22Rv1 (cell line): ENCODE measurements around the gene PLXDC2.

ENCODE experiments used
- ZFX ChIP-seq: fragments of 450-650 bp; IDR thresholded peaks from 2 replicates; pipeline ENCODE4 v1.6.1; 2017; ENCODE audit warnings: antibody characterized with exemption, borderline replicate concordance
- TF ChIP-seq, protein P1 (sequence below): fragments of 450-650 bp; IDR thresholded peaks from 2 replicates; pipeline ENCODE4 v1.5.1; 2017; ENCODE audit warnings: mild to moderate bottlenecking

DNA sequence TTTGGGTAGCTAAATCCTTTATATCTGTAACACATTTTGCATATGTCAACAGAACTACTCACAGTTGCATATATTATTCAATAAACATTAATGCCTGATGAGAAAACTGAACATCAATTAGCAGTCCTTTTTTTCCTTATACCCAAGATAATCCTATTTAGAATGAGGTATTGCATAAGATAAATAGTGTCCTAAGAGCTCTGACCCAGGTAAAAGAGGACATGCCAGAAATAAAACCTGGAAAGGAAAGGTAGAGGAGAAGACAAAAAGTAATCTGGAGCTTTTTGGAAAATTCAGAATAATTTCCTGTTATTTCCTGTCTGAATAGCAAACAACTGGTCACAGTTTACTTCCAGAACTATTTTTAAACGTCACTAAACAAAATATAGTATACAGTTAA, 204.4 kb downstream of the PLXDC2 start:
- TF ChIP-seq, protein P1, sequence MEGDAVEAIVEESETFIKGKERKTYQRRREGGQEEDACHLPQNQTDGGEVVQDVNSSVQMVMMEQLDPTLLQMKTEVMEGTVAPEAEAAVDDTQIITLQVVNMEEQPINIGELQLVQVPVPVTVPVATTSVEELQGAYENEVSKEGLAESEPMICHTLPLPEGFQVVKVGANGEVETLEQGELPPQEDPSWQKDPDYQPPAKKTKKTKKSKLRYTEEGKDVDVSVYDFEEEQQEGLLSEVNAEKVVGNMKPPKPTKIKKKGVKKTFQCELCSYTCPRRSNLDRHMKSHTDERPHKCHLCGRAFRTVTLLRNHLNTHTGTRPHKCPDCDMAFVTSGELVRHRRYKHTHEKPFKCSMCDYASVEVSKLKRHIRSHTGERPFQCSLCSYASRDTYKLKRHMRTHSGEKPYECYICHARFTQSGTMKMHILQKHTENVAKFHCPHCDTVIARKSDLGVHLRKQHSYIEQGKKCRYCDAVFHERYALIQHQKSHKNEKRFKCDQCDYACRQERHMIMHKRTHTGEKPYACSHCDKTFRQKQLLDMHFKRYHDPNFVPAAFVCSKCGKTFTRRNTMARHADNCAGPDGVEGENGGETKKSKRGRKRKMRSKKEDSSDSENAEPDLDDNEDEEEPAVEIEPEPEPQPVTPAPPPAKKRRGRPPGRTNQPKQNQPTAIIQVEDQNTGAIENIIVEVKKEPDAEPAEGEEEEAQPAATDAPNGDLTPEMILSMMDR, result no peak
- TF ChIP-seq ZFX, result no peak
